NCI-H345 treated with DMSO at 0.1 percent for 48 hours (cell line): ENCODE measurements around the gene SSNA1.

Source experiments
- DNase-seq: peaks from one replicate; lab custom pipeline; 2025; ENCODE audit not compliant: unreplicated experiment; lab: John Stamatoyannopoulos, UW

Gene SSNA1

DNA sequence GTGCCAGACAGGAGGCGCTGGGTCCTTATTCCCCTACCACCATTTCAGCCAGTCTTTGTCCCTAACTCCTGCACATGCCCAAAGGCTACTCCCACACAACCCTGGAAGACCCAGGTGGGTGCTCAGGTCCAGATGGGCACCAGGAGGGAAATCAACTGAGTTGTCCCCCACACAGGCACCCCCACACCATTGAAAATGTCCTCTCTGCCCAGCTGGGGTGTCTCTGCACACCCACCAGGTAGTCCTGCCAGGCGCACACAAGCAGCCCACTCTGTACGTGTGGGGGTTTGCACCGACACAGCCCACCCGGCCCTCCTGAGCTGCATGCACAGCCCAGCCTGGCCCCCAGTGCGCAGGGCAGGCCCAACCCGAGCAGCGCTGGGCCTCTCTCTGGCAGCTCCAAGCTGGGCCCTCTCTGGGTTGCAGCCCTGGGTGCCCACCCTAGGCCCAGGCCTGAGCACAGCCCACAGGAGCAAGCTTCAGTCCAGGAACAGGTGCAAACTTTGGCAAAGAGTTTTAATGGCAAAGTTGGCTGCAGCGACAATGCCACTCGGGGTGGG lies 31.4 kb downstream of the SSNA1 start:
- DNase-seq: no peak

GRCh38 chr9:137220317-137221094 lies 32.0 kb downstream of the SSNA1 start:
- no peak for DNase-seq

- DNase-seq: no peak
Measured at GRCh38 chr9:137221095-137221505, 32.6 kb downstream of the SSNA1 start.

DNA sequence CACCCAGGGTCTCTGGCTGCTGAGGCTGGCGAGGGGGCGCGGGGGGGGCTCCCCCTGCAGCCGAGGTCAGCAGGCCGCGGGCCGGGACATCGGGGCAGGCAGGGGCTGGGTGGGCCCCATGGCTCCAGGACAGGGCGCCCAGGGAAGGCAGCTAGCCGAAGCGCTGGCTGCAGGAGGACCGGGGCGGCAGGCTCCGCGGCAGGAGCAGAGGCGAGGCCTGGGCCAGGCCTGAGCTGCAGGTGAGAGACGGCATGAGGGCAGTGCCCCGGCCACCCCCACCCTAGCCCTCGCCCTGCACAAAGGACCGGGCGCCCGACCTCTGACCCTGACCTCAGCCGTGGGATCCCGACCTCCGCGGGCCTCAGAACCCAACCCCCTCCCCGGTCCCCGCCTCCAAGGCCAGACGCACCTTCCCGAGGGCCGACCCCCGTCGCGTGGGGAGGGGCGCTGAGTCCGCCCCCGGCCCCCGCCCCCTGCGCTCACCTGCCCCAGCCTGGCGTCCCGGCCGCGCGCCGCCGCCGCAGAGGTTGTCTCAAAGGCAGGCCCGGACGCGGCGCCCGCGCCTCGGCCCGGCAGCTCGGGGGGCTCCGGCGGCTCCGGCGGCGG lies 33.1 kb downstream of the SSNA1 start:
- DNase-seq: no peak

GRCh38 chr9:137222190-137223077 lies 34.0 kb downstream of the SSNA1 start, which contains the start of gene RNF208:
TSS of gene RNF208 (minus strand) at chr9:137222240. CDS start at chr9:137221212, 1,028 bp downstream.
- no peak for DNase-seq

- peak; percentile 95 for DNase-seq
Measured at GRCh38 chr9:137223078-137223970, 34.8 kb downstream of the SSNA1 start.

- no peak for DNase-seq
Measured at GRCh38 chr9:137224830-137225694, 36.6 kb downstream of the SSNA1 start, which contains the start of gene CYSRT1. TSS of gene CYSRT1 (plus strand) at chr9:137225174. CDS start at chr9:137225622, 448 bp downstream.

- DNase-seq: no peak
Measured at GRCh38 chr9:137225699-137226331, 37.3 kb downstream of the SSNA1 start.

DNA sequence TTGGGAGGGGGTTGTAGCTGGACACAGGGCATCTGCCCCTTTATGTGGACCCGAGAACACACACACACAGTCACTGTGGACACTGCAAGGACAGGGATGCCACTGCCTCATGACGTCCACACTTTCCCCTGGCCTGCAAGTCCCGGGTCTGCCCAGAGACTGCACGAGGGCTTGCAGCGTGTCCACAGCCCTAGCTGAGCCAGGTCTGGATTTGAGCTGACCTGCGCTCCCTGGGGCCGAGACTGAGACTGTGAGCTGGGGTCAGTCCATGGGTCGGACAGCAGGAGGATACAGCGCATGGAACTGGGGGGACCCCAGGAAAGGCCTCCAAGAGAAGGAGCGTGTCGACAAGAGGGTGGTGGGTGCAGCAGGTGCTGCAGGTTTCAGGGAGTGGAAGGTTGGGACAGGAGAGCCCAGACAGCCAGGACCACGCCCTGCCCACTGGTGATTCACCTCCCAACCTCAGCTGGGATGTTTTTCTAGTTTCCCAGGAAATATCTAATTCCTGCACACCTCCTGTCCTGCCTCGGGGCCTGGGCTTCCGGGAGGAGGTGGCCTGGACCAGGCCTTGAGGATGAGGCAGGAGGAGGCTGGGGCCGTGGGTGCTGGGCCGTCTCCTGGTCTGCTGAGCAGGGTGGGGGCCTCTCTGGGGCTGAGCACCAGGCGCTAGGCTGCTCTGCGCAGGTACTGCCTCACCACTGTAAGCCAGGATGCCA lies 38.0 kb downstream of the SSNA1 start:
- DNase-seq: no peak

GRCh38 chr9:137227054-137227852 lies 38.8 kb downstream of the SSNA1 start, which contains the start of gene RNF224:
TSS of gene RNF224 (plus strand) at chr9:137227502. CDS start at chr9:137228336, 834 bp downstream.
- peak; percentile 37 for DNase-seq

DNA sequence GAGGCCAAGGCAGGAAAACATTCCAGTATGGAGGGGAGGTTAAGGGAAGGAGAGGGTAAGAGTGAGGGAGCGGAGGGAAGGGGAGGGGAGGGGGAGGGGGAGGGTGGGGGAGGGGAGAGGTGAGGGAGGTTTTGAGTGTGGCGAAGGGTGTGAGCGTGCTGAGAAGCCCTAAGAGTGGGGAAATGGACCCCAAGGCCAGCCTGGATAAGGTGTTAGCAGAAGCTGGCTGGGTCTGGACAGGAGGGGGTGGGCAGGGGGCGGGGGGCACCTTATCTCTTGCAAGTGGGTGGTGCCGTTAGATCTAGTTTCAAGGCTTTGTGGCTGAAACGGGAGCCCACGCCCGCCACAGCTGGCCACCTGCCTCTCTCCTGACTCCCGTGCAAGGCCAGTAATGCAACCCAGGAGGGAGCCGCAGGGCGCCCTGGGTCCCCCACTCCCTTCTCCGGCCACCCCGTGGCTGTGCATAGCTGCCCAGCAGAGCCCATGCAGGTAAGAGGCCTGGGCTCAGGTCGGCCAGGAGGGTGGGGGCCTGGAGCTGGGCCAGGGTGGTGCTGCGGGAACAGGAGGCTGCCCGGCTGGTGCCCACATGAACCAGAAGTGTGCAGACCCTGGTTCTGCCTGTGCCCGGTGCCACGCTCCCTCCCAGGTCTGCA lies 39.5 kb downstream of the SSNA1 start:
- DNase-seq: no peak

DNA sequence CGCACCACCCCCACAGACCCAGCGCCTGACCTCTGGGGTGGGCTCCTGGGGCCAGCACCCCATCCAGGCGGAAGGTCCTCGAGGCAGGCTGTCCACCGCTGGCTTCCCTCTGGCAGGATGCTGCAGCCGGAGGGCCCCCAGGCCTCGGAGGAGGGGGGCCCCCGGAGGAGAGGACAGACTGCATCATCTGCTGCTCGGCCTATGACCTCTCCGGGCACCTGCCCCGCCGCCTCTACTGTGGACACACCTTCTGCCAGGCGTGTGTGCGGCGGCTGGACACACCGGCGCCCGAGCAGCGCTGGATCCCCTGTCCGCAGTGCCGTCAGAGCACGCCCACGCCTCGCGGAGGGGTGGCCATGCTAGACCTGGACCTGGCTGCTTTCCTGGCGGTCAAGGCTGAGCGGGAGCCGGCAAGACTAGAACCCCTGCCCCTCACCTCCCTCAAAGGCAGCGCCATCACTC lies 40.1 kb downstream of the SSNA1 start:
- DNase-seq: no peak

DNA sequence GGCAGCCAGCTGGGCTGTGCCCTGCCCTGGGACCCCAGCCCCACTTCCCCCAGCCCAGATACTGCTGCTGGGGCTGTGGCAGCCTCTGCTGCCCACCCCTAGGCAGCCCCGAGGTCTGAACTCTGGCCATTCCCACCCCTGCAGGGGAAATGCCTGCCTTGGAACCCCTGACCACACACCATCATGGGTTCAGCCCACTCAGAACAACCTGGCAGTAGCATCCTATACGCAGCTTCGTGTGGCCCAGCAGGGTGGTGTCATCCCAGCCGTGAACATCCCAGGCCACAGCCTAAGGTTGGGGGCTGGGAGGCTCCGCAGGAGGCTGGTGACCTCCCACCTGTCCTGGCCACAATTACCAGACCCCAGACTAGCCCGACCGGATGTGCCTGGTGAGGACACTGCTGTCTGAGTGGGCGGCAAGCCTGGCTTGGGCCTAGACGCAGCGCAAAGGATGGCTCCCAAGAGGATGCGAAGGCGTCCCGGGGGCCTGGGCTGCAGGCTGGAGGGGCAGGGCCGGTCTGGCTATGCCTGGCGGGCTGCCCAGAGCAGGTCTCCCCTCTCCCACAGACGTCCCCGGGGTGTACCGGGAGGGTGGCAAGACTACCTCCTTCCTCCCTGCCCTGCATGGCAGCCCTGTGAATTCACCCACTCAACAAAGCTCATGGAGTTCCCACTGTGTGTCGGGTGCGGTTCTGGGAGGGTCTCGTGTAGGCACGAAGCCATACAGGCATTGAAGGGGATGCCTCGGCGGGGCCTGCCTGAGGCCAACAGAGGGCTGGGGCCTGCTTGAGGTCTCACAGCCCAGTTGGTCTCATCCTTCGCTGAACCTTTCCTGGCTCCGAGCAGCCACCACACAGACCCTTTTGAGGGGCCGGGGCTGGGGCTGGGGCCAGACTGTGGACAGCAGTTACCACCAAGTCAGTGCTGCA lies 40.8 kb downstream of the SSNA1 start:
- no peak for DNase-seq

DNA sequence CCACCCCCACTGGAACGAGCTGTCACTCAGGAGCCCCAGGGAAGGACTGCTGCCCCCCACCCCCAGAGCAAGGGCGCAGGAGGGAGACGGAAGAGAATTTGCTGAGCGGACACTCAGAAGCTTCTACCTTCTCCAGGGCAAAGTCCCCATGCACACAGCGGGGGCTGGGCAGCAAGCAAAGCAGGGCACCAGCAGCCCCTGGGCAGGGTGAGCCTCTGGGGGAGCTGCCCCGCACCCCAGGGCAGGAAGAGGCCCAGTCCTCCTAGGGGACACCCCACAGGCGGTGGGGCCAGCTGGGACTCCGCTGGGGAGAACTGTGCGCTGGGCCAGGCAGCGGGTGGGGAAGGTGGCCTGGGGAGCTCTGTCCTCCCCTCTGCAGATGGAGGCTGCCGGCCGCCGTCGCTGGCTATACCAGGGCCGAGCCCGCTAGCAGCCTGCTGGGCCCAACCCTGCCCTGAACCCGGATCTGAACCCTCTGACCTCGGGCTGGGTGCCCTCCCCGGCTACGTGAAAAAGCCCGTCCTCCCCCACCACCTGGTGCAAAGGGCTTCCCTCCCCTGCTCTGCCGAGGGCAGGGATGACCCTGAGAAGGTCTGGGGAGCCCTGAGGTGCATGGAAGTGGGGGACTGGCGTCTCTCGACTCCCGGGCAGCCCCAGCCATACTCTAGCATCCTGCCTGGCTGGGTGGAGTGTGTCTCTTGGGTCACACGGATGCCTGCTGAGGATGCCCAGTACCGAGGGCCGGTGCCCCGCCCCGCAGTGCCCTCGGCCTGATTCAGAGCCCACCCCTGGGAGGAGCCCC lies 41.6 kb downstream of the SSNA1 start:
- no peak for DNase-seq
